Right ventricle myocardium inferior (tissue), 1 donor: ENCODE results near the gene ASAH2. TPM values are rescaled to one million over a fixed set of nuclear protein-coding genes. Genes with fewer than 3 reads are reported as not detected.

Source experiments
- ATAC-seq: fragments of 200-7000 bp; cut with Tn5 transposase; one replicate; pipeline ENCODE4 v1.9.1; 2020; ENCODE audit warnings: mild to moderate bottlenecking, moderate library complexity
- DNase-seq: peaks from one replicate; pipeline ENCODE4 v3.0.0; 2021; ENCODE audit errors: missing footprints
- intact Hi-C: fragments of 100-400 bp; cut with DNase I; formaldehyde crosslinking; loops from one replicate; pipeline ENCODE4 v1.11.0; 2022
- long read RNA-seq: library from polyadenylated mRNA; unstranded; transcript quantifications from one replicate; pipeline ENCODE4 v2.0.0, GENCODE V29; 2021
- total RNA-seq: library from RNA; stranded (reverse); fragmentation: NEBNext Ultra II Directional; extraction: Animal tissue kit (Norgen Biotek cat#: 25700); gene quantifications from one replicate; pipeline ENCODE4 v1.2.1, GENCODE V29; 2021
- donor health status: DM: no; HTN: yes; CAD: no; lungs with severe emphysema.

The ASAH2 gene
- total RNA-seq, result 2.0 TPM
- long read RNA-seq, result 0 reads

GRCh38 chr10:50251394-50251793 is at the start of gene ASAH2:
Gene ASAH2, minus strand, starts transcription at chr10:50251516. Its CDS starts 2,906 bp downstream, at chr10:50248610.
- no peak for DNase-seq
- ATAC-seq, result no peak
- intact Hi-C loops, result no loop called here

GRCh38 chr10:50299948-50300669 is 48.8 kb upstream of the ASAH2 start:
- intact Hi-C loops, result no loop called here
- ATAC-seq (no peak), DNase-seq (no peak)

- DNase-seq (no peak), ATAC-seq (no peak)
- intact Hi-C loops, result no loop called here
Measured at GRCh38 chr10:50295367-50295766, 44.1 kb upstream of the ASAH2 start.

- intact Hi-C loops, result no loop called here
- DNase-seq (no peak), ATAC-seq (no peak)
Measured at GRCh38 chr10:50294582-50294981, 43.3 kb upstream of the ASAH2 start.

- no peak for ATAC-seq
- intact Hi-C loops, result no loop called here
- DNase-seq, result no peak
Measured at GRCh38 chr10:50293513-50294313, 42.4 kb upstream of the ASAH2 start.

- intact Hi-C loops, result loop anchor here (2.0 kb wide), 1 partner anchor 333 kb away; no protein-coding TSS in a partner anchor
Measured at GRCh38 chr10:50291261-50291850, 40.0 kb upstream of the ASAH2 start.

GRCh38 chr10:50289196-50289595 is 37.9 kb upstream of the ASAH2 start:
- no peak for ATAC-seq
- no peak for DNase-seq
- intact Hi-C loops, result no loop called here

More at GRCh38 chr10:50291261-50291850, 40.0 kb upstream of the ASAH2 start:
- peak; percentile 60 for ATAC-seq
- no peak for DNase-seq

GRCh38 chr10:50286996-50287803 is 35.9 kb upstream of the ASAH2 start:
- DNase-seq, result no peak
- intact Hi-C loops, result no loop called here
- no peak for ATAC-seq

- ATAC-seq (no peak), DNase-seq (no peak)
- intact Hi-C loops, result no loop called here
Measured at GRCh38 chr10:50286517-50286916, 35.2 kb upstream of the ASAH2 start.

- no peak for DNase-seq
- no peak for ATAC-seq
- intact Hi-C loops, result loop anchor here (2.0 kb wide), 1 partner anchor 27 kb away; no protein-coding TSS in a partner anchor
Measured at GRCh38 chr10:50281967-50282522, 30.7 kb upstream of the ASAH2 start.

GRCh38 chr10:50281210-50281966 is 30.1 kb upstream of the ASAH2 start:
- ATAC-seq (no peak), DNase-seq (no peak)
- intact Hi-C loops, result loop anchor here (2.0 kb wide), 1 partner anchor 27 kb away; no protein-coding TSS in a partner anchor

- ATAC-seq (no peak), DNase-seq (no peak)
- intact Hi-C loops, result loop anchor here (2.0 kb wide), 1 partner anchor 25 kb away; no protein-coding TSS in a partner anchor
Measured at GRCh38 chr10:50280049-50280841, 28.9 kb upstream of the ASAH2 start.

- intact Hi-C loops, result no loop called here
- DNase-seq (no peak), ATAC-seq (no peak)
Measured at GRCh38 chr10:50279489-50279888, 28.2 kb upstream of the ASAH2 start.

GRCh38 chr10:50275650-50276235 is 24.4 kb upstream of the ASAH2 start:
- DNase-seq, result no peak
- intact Hi-C loops, result no loop called here
- ATAC-seq, result no peak

GRCh38 chr10:50272531-50272930 is 21.2 kb upstream of the ASAH2 start:
- ATAC-seq (no peak), DNase-seq (no peak)
- intact Hi-C loops, result no loop called here

GRCh38 chr10:50271564-50272250 is 20.4 kb upstream of the ASAH2 start:
- no peak for DNase-seq
- no peak for ATAC-seq
- intact Hi-C loops, result no loop called here
